Measurements from ENCODE around the gene RIN1. TPM values are rescaled to one million over a fixed set of nuclear protein-coding genes. Genes with fewer than 3 reads are reported as not detected.
A peak's percentile ranks its signal among the peaks of the same experiment; 100 is the strongest.
"Not testable (repeated sequence)": the region's sequence is repeated elsewhere in the genome, so short reads cannot be mapped to it uniquely, and the experiment has no call there.

The RIN1 gene
- total RNA-seq, 2 donors from 2014 or later, result 1.8 to 2.8 TPM

DNA sequence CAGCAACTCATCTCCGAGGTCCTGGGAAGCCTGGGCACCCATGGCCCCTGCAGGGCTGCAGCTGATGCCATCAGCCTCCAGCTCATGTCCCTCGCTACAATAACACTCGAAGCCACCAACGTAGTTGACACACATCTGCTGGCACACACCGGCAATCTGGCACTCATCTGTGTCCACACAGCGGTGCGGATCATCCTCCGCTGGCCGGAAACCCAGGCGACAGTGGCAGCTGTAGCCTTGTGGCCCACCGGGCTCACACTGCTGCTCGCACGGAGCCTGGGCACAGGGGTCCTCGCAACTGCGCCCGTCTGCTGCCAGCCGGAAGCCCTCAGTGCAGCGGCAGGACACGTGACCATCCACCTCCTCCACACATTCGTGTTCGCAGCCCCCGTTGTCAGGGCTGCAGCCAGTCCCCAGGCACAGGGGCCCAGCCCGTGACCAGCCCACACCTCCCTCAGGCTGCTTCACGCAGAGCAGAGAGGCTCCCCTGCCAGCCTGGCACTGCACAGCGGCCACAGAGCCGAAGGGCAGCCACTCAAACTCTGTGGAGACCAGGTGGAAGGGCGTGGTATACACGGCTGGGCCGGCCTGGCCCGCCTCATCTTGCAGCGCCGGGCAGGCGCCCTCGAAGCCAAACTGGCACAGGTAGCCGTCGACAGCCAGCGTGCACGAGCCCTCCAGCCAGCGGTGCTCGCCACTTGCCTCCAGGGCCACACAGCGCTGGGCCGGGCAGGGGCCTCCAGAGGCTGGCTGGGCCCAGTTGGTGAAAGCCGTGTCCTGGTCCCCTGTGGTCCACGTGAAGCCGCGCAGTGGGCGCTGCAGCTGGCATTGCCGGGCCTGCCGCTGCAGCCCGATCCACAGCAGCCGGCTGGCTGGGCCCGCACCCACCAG is 20.1 kb downstream of the RIN1 start:
- ATAC-seq (replicated peaks in 1 of 2), result no peak
- peak overlapping the region; percentile 53 to 74 for H3K4me3 Mint-ChIP-seq
- H3K36me3 Mint-ChIP-seq (ENCODE audit: insufficient read depth in 2 of 2), result peaks cover 0 to 2% of the 10 kb centered on the region in 2 donors
- DNase-seq, result peak in 1 of 2 donors; percentile 44
- peaks cover 60% of the 10 kb centered on the region for H3K4me1 Mint-ChIP-seq (ENCODE audit: low read depth)
- peaks cover 0 to 2% of the 10 kb centered on the region in 2 donors for H3K9me3 Mint-ChIP-seq
- no peaks in the 10 kb centered on the region for H3K27me3 Mint-ChIP-seq (ENCODE audit: low read depth)
- H3K27ac Mint-ChIP-seq, result no peak overlapping the region

DNA sequence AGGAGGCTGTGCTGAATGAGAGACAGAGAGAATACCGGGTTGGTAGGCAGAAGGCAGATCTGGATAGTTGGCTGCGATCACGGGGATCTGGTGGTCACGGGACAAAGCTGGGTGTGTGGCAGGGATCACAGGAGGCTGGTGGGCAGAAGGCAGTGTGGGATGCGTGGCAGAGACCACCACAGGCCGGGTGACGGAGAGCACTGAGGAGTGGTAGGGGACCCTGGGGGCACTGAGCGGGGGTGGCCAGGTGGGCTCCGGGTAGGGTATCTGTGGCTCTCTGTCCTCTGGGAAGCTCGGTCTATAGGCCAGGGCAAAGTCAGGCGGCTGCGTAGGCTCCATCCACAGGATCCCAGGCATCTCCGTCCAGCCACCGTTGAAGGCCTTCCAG is 20.7 kb downstream of the RIN1 start:
- peak overlapping the region; percentile 53 to 74 for H3K4me3 Mint-ChIP-seq
- H3K9me3 Mint-ChIP-seq, result peaks cover 0 to 2% of the 10 kb centered on the region in 2 donors
- no peak overlapping the region for H3K27ac Mint-ChIP-seq
- peaks cover 0 to 2% of the 10 kb centered on the region in 2 donors for H3K36me3 Mint-ChIP-seq (ENCODE audit: insufficient read depth in 2 of 2)
- peaks cover 60% of the 10 kb centered on the region for H3K4me1 Mint-ChIP-seq (ENCODE audit: low read depth)
- H3K27me3 Mint-ChIP-seq (ENCODE audit: low read depth), result no peaks in the 10 kb centered on the region
- ATAC-seq (replicated peaks in 1 of 2) (no peak), DNase-seq (no peak)

DNA sequence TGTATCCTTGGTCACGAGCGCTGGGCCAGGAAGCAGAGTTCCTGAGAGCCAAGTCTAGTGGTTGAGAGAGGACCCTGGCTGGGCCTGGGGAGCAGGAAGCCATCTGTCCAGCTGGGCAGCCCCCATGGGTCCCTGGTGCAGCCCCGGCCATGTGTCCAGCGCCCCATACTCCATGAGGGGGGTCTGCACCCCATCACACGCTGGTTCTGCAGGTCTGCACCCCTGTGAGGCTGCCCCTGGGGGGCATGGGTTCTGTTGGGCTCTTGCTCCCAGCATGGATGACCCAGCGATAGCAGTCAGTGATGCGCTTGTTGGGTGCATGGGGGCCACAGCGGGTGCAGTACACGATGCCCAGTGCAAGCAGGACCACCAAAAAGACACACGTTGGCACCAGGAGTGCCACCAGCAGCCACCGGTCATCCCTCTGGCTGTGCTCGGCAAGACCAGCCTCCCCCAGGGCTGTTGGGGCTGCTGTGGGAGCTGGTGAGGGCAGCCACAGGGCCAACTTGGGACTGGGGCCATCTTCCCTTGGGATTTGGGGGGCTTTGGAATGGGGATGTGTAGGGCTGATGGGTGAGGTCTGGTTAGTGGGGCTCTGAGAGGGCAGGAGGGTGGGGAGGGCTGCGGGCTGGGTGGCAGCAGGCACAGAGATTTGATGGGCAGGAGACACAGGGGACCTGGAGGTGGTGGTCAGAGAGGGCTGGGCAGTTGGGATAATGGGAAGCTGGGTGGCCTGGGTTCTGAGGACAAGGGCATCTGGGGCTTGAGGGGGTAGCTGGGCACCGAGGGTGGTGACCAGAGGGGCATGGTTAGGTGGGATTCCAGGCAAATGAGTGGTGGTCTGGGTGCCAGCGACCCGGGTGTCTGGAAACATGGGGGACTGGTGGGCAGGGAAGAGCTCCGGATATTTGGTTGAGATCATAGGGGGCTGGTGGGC is 21.4 kb downstream of the RIN1 start:
- H3K27me3 Mint-ChIP-seq (ENCODE audit: low read depth), result no peaks in the 10 kb centered on the region
- peak overlapping the region; percentile 89 to 92 for H3K4me3 Mint-ChIP-seq
- H3K9me3 Mint-ChIP-seq, result no peaks in the 10 kb centered on the region
- ATAC-seq (replicated peaks in 1 of 2) (no peak), DNase-seq (no peak)
- no peak overlapping the region for H3K27ac Mint-ChIP-seq
- H3K4me1 Mint-ChIP-seq (ENCODE audit: low read depth), result peaks cover 60% of the 10 kb centered on the region
- H3K36me3 Mint-ChIP-seq (ENCODE audit: insufficient read depth in 2 of 2), result no peaks in the 10 kb centered on the region

DNA sequence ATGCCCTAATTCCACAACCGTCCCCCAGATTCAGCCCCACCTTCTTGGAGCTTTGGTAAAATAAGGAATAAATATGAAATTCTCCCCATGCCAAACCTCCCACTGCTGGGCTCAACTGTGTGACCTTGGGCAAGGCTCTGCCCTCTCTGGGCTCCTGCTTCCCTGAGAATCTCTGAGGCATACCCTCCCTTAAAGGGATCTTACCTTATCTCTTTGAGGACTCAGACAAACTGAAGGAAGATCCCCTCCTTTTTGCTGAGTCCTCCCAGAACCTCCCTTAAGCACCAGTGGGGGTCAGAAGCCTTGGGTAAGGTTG is 22.1 kb downstream of the RIN1 start:
- no peaks in the 10 kb centered on the region for H3K27me3 Mint-ChIP-seq (ENCODE audit: low read depth)
- peaks cover 55% of the 10 kb centered on the region for H3K4me1 Mint-ChIP-seq (ENCODE audit: low read depth)

DNA sequence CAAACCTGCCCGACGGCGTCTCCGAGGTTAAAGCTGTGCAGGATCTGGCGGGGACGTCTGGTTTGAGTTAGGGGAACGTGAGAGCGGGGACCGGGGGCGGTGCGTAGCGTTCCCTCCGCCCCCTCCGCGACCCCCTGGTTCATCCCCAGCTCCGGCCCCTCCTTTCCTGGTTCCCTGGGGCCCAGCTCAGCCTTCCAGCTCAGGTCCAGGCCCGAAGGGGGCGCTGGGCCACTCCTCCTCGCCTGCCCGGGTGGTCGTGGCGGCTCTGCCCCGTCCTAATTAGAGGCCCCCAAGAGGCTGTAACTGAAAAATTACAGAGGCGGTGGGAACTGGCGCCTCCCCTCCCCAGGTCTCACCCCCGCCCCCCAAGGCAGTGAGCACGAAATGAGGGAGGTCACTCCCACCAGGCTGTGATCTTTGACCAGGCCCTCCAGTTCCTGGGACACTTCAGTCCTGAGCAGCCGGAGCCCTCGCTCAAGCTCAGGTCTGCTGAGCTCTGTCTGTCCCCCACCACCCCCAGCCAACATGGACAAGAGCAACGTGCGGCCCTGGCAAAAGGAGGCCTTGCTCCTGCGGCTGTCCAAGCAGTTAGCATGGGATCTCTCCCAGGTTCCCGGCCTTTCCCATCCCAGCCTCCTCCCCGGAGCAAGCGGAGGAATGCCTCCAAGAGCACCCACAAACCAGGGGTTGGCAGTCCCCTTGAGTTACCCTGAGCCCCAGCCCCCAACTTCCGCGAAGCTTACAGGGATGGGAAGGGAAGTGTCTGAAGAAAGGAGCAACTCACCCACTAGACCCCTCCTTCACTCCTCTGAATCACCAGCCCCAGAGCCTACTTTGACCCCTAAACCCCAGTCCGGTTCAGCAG is 22.7 kb downstream of the RIN1 start:
- H3K27me3 Mint-ChIP-seq (ENCODE audit: low read depth), result no peaks in the 10 kb centered on the region
- DNase-seq (no peak), ATAC-seq (replicated peaks in 1 of 2) (no peak)
- peaks cover 49% of the 10 kb centered on the region for H3K4me1 Mint-ChIP-seq (ENCODE audit: low read depth)
- no peaks in the 10 kb centered on the region for H3K36me3 Mint-ChIP-seq (ENCODE audit: insufficient read depth in 2 of 2)
- no peaks in the 10 kb centered on the region for H3K9me3 Mint-ChIP-seq
- H3K27ac Mint-ChIP-seq, result no peak overlapping the region
- peak overlapping the region; percentile 89 to 92 for H3K4me3 Mint-ChIP-seq

More for the DNA sequence above, 22.1 kb downstream of the RIN1 start:
- Mint-ChIP-seq H3K27ac (no peak overlapping the region), H3K4me3 (peak overlapping the region; percentile 89 to 92), H3K9me3 (no peaks in the 10 kb centered on the region), H3K36me3 (ENCODE audit: insufficient read depth in 2 of 2) (no peaks in the 10 kb centered on the region)
- ATAC-seq (replicated peaks in 1 of 2) (no peak), DNase-seq (no peak)

DNA sequence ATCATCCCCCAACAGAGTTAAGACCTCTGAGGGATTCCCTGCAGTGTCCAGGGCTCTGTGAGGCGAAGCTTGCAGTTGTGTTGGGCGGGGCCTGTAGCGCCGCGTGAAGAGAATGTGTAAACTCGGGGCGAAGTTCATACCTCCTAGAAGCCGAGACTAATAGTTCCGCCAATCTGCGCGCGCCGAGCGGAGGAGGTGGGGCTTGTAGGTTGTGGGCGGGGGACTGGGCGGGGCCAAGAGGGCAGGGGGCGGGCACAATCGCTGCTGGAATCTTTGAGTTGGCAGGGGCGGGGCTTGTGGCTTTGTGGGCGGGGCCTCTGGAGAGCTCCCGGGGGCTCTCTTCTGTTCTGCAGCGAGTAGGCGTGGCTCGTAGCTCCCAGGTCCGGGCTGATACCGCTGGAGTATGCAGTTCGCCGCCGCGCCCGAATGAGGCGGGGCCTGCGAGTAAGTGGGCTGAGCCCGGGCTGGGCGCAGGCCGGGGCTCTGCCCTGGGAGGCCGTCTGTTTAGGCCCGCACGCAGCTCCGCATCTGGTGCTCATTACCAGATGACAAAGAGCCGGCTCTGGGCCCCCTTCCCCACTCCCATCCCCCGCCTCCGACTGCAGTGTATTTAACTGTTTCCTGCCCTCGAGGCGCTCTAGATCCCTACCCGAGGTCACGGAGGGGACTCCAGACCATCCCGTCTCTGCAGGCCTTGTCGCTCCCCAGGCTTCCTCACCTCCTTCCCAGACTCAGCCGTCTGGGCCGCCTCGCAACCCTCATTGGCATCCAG is 23.5 kb downstream of the RIN1 start:
- Mint-ChIP-seq H3K4me3 (peak overlapping the region; percentile 89 to 92), H3K27ac (peak overlapping the region; percentile 84), H3K4me1 (ENCODE audit: low read depth) (peaks cover 41% of the 10 kb centered on the region), H3K36me3 (ENCODE audit: insufficient read depth in 2 of 2) (no peaks in the 10 kb centered on the region), H3K9me3 (no peaks in the 10 kb centered on the region), H3K27me3 (ENCODE audit: low read depth) (no peaks in the 10 kb centered on the region)
- peak; percentile 74 to 76 for ATAC-seq (replicated peaks in 1 of 2)
- DNase-seq, result peak; percentile 97

DNA sequence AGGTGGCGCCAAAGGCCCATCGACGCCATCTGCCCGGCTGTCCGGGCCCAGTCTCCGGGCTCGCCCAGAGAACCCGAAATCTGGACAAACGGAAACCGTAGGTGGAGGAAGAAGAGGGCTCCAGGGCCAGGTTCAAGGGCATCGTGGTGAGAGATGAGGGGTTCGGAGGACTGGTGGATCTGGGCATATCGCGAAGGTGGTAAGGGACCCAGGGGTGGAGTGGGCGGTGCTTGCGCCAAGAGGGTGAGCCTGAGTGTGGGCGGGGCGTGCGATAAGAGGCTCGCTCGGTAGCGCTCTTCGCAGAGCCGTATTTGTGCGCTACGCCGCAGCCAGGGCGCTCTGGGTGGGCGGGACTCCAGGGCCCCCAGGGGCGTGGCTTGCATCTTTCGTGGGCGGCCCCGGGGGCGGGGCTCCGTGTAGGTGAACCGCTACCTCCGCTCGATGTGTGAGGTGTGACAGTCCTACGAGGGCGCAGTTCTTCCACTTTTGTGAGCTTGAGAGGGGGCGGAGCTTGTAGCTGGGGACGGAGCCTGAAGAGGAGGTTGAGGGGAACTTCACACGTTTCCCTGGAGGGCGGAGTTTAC is 24.2 kb downstream of the RIN1 start:
- Mint-ChIP-seq H3K9me3 (no peaks in the 10 kb centered on the region), H3K4me3 (peak overlapping the region; percentile 89 to 92), H3K4me1 (ENCODE audit: low read depth) (peaks cover 35% of the 10 kb centered on the region), H3K27me3 (ENCODE audit: low read depth) (no peaks in the 10 kb centered on the region), H3K27ac (peak overlapping the region; percentile 84), H3K36me3 (ENCODE audit: insufficient read depth in 2 of 2) (no peaks in the 10 kb centered on the region)
- peak; percentile 73 to 74 for ATAC-seq (replicated peaks in 1 of 2)
- peak; percentile 98 for DNase-seq

DNA sequence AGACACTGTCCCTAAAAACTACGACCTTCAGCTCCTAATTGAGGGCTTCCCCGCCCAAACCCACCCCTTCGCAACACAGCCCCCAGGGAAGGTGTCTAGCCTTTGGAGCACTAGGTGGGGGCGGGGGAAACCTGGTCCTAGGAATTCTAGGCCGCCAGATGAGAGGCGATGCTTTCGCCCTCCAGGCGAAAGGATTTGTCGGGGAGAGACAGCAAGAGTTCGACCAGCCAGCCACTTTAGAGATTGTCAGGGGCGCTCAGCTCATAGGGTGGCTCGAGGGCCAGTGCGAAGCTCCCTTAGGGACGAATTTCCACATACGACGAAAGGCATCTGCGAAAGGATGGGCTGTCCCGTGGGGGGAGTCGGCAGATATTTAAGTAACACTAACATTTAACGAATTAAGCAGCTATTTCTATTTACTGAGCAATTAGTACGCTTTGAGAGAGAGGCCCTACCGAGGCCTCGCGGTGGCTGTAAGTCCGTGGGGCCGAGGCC is 24.7 kb downstream of the RIN1 start:
- Mint-ChIP-seq H3K4me3 (peak overlapping the region; percentile 89 to 92), H3K9me3 (no peaks in the 10 kb centered on the region), H3K4me1 (ENCODE audit: low read depth) (peaks cover 34% of the 10 kb centered on the region), H3K27ac (peak overlapping the region; percentile 84), H3K27me3 (ENCODE audit: low read depth) (no peaks in the 10 kb centered on the region), H3K36me3 (ENCODE audit: insufficient read depth in 2 of 2) (no peaks in the 10 kb centered on the region)
- no peak for DNase-seq
- ATAC-seq (replicated peaks in 1 of 2), result no peak

DNA sequence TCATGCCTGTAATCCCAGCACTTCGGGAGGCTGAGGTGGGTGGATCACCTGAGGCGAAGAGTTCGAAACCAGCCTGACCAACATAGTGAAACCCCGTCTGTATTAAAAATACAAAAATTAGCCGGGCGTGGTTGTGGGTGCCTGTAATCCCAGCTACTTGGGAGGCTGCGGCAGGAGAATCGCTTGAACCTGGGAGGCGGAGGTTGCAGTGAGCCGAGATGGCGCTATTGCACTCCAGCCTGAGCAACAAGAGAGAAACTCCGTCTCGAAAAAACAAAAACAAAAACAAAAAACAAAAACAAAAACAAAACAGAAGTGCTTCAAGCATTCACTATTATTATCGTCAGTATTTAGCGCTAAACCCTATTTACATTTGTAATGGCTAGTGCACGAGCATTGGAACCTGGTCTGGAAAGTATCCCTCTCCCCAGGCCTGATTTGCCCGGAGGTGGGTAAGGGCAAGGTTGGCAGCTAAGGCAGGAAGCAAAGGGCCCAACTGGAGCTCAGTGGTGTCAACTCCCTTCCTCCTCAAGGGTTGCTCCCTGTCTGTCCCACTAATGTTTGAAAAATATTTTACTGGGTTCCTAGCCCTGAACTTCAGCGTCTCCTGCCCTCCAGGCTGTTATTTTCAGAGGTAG is 25.3 kb downstream of the RIN1 start:
- H3K4me3 Mint-ChIP-seq, result peak overlapping the region; percentile 5 to 8

DNA sequence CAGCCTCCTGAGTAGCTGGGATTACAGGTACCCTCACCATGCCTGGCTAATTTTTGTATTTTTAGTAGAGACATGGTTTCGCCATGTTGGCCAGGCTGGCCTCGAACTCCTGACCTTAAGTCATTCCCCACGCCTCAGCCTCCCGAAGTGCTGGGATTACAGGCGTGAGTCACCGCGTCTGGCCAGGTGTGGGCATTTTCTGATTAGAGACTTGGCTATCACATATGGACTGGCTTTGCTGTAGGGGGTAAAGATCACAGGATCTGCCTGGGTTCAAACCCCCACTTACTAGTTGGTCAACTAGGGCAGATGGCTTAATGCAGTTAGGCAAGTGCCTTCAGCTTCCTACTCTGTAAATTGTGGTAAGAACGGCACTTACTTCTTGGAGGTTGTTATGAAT is 25.9 kb downstream of the RIN1 start:
- H3K36me3 Mint-ChIP-seq (ENCODE audit: insufficient read depth in 2 of 2), result no peaks in the 10 kb centered on the region
- peaks cover 24% of the 10 kb centered on the region for H3K4me1 Mint-ChIP-seq (ENCODE audit: low read depth)
- no peak overlapping the region for H3K4me3 Mint-ChIP-seq
- DNase-seq (no peak), ATAC-seq (replicated peaks in 1 of 2) (no peak)
- no peak overlapping the region for H3K27ac Mint-ChIP-seq
- no peaks in the 10 kb centered on the region for H3K9me3 Mint-ChIP-seq
- H3K27me3 Mint-ChIP-seq (ENCODE audit: low read depth), result no peaks in the 10 kb centered on the region

More for the DNA sequence above, 25.3 kb downstream of the RIN1 start:
- not testable (repeated sequence) for H3K9me3 Mint-ChIP-seq; H3K36me3 Mint-ChIP-seq (ENCODE audit: insufficient read depth in 2 of 2); ATAC-seq (replicated peaks in 1 of 2); DNase-seq; H3K27me3 Mint-ChIP-seq (ENCODE audit: low read depth); H3K27ac Mint-ChIP-seq
- peaks cover 30% of the 10 kb centered on the region for H3K4me1 Mint-ChIP-seq (ENCODE audit: low read depth)

DNA sequence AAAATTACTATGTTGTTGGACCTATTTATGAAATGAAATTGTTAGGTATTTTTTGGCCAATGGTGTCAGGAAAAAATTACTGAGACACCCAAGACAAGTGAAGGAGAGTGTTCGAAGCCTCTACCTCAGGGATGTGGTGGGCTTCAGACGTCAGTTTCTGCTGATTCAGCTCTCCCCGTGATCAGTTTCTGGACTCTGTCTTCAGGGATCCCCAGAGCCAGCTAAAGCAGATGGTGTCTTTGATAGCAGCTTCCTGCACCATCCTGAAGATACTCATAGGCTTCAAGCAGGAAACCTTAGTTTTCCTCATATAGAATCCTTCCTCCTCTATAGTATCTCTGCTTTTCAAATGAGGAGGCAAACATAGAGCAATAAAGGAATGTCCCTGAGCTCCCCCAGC is 26.8 kb downstream of the RIN1 start:
- Mint-ChIP-seq H3K4me1 (ENCODE audit: low read depth) (peaks cover 17% of the 10 kb centered on the region), H3K36me3 (ENCODE audit: insufficient read depth in 2 of 2) (no peaks in the 10 kb centered on the region), H3K9me3 (no peaks in the 10 kb centered on the region), H3K27me3 (ENCODE audit: low read depth) (no peaks in the 10 kb centered on the region), H3K4me3 (no peak overlapping the region), H3K27ac (no peak overlapping the region)
- DNase-seq (no peak), ATAC-seq (replicated peaks in 1 of 2) (no peak)
